ENCODE results near the gene ASB18.

ASB18 gene

DNA sequence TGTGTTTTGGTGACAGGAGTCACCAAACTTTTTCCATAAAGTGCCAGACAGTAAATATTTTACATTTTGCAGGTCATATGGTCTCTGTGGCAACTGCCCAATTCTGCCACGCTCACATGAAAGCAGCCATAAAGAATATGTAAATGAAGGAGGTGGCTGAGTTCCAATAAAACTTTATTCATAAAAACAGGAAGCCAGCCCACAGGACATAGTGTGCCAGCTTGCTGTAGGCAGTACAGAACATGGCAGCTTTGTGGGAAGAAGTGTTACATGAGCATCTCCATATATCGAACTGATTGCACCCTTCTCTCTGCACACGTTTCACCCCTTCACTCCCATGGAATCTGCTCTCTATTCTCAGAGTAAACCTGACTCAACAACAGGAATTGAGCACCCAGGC, 10.2 kb downstream of the ASB18 start:
- TF ChIP-seq, protein P1, sequence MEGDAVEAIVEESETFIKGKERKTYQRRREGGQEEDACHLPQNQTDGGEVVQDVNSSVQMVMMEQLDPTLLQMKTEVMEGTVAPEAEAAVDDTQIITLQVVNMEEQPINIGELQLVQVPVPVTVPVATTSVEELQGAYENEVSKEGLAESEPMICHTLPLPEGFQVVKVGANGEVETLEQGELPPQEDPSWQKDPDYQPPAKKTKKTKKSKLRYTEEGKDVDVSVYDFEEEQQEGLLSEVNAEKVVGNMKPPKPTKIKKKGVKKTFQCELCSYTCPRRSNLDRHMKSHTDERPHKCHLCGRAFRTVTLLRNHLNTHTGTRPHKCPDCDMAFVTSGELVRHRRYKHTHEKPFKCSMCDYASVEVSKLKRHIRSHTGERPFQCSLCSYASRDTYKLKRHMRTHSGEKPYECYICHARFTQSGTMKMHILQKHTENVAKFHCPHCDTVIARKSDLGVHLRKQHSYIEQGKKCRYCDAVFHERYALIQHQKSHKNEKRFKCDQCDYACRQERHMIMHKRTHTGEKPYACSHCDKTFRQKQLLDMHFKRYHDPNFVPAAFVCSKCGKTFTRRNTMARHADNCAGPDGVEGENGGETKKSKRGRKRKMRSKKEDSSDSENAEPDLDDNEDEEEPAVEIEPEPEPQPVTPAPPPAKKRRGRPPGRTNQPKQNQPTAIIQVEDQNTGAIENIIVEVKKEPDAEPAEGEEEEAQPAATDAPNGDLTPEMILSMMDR (IDR thresholded peaks at IDR 0.05; ENCODE audit: low read depth, low read length) = no peak
- no peak overlapping the region for H3K4me3 ChIP-seq (ENCODE audit: low read depth, low read length)

DNA sequence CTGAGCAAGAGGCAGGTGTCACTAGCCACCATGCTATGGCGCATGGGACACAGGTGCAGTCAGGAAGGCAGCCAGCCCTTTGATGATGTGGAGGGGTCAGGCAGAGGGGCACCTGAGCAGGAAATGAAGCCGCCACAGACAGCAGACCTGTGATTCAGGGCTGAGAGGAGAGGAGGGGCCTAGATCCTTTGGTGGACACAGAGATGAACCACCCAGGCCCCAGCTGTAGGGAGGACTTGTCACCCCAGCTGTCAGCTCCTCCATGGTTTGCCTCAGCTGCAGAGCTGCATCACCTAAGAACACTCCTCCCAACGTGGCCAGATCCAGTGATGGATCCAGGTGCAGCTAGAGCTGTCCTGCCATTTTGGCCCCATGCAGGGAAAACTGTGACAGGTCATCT, 11.6 kb downstream of the ASB18 start:
- TF ChIP-seq, protein P1 (IDR thresholded peaks at IDR 0.05; ENCODE audit: low read depth, low read length) = no peak

DNA sequence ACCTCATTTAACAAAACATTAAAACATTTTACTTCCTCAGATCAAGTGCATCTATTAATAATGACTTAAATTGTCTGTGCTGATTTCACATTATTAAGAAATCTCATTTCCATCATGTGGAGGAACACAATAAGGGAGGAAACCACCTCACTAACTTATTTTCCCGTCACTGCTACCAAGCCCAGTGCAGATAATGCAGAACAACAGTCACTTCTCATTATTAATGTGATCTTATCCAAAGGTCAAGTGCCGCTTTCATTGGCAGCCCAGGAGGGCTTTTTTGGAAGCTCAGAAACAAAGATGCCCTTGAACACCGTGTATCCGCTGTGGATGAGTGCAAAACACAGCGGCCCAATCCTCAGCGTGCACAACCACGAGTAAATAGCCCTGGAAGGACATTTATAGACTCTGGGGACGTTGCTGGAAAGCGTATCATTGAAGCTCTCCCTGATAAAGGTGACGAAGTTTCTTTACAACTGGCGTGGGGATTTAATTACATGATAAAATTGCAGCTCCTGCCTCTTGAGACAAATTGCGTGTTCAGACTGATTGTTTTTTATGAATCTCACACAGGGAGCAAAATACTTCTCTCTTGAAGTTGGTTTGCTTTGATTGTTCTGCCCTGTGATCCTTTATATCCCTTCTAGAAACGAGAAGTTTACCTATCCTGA, 13.2 kb downstream of the ASB18 start:
- TF ChIP-seq, protein P1 (IDR thresholded peaks at IDR 0.05; ENCODE audit: low read depth, low read length) = no peak
- no peak overlapping the region for H3K4me3 ChIP-seq (ENCODE audit: low read depth, low read length)

More for the DNA sequence above, 11.6 kb downstream of the ASB18 start:
- no peak overlapping the region for H3K4me3 ChIP-seq (ENCODE audit: low read depth, low read length)

DNA sequence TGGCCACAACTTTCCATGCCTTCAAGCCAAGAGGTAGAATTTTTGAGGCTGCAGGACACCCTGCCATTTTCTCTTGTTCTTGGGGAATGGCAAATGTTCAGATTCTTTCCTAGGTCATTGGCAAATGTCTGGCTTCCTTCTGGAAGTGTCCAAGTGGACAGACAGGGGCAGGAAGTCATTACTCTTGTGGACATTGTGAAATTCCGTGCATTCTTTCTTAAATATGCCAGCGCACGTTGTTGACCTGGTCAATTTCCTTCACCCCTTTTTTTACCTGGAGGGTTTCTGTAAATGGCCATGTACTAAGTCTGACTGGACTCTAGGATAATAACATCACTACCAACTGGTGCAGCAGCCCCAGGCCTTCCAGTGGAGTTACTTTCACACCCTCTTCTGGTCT, 13.9 kb downstream of the ASB18 start:
- TF ChIP-seq, protein P1 (IDR thresholded peaks at IDR 0.05; ENCODE audit: low read depth, low read length) = no peak
- H3K4me3 ChIP-seq (ENCODE audit: low read depth, low read length) = no peak overlapping the region

DNA sequence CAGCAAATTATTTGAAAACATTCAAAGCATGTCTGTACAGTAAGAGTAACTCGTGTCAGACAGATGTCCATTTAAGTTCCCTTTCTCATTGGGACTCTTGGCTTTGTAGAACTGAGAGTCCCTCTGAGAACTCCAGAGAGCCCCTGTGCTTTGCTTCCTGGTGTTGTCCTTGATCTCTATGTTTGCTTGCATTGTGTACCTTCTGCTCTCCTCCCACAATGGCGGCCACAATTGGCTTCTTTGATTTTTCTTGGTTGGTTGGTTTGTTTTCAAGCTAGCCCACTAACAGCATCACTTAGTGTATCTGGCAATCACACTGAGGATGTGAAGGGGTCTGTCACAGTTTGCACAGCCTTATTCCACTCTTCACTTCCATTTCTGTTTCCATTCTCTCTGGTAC, 15.1 kb downstream of the ASB18 start:
- TF ChIP-seq, protein P1 (IDR thresholded peaks at IDR 0.05; ENCODE audit: low read depth, low read length) = no peak
- H3K4me3 ChIP-seq (ENCODE audit: low read depth, low read length) = no peak overlapping the region

DNA sequence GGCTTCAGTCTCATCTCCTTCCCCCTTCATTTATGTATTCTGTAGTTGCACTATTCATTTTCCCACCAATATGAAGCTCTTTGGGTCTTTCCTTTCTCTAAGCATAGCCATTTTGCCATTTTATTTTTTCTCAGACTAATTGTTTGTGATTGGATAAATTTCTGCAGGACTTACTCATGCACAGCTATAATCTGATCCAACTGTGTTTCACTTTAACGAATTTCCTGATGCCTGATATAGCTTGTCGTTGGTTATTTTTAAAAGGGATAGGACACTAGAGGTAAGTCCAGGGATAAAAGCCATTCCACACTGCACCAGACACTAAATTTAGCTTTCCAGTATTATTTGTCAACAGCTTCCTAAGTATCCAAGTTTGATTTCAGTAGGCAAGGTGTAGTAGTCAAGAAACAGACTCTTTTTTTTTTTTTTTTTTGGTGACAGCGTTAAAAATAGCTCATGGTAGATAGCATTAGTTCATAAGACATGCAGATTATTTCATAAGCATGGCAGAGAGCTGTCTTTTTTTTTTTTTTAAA, 17.4 kb downstream of the ASB18 start:
- H3K4me3 ChIP-seq (ENCODE audit: low read depth, low read length) = no peak overlapping the region
- TF ChIP-seq, protein P1 (IDR thresholded peaks at IDR 0.05; ENCODE audit: low read depth, low read length) = no peak

DNA sequence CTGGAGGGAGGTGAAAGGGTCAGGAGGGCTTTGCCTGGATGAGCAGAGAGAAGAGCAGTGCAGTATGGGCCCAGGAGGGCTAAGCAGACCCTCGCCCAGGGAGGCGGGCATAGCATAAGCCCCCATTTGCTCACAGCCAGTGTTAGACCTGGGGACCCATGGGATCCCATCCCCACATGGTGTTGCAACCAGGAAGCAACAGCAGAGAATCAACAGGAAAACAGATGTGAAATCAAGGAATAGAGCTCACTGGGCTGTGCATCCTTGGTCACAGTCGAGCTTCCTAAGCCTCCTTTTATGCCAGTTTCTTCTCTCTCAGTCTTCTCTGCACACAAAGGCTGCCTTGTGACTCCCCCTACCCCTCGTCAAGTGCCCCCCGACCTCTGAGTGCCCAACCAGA, 19.9 kb downstream of the ASB18 start:
- TF ChIP-seq, protein P1 (IDR thresholded peaks at IDR 0.05; ENCODE audit: low read depth, low read length) = no peak
- H3K4me3 ChIP-seq (ENCODE audit: low read depth, low read length) = no peak overlapping the region

All from WI38 (cell line).